GM12801 (cell line): Measurements from ENCODE around the gene NIBAN1.

Source experiments
- CTCF ChIP-seq: IDR thresholded peaks from one replicate; pipeline ENCODE4 v1.5.1; 2011; ENCODE audit warnings: control low read depth; ENCODE audit not compliant: insufficient read length; ENCODE audit errors: extremely low read depth

Gene NIBAN1

GRCh38 chr1:184971522-184972265, 2.6 kb downstream of the NIBAN1 start:
- TF ChIP-seq CTCF = no peak

- no peak for TF ChIP-seq CTCF
Measured at GRCh38 chr1:184970691-184971161, 3.6 kb downstream of the NIBAN1 start.

- TF ChIP-seq CTCF = no peak
Measured at GRCh38 chr1:184966989-184967388, 7.3 kb downstream of the NIBAN1 start.

- no peak for TF ChIP-seq CTCF
Measured at GRCh38 chr1:184965944-184966860, 8.1 kb downstream of the NIBAN1 start.

GRCh38 chr1:184965439-184965838, 8.9 kb downstream of the NIBAN1 start:
- TF ChIP-seq CTCF = no peak

GRCh38 chr1:184959626-184960025, 14.7 kb downstream of the NIBAN1 start:
- no peak for TF ChIP-seq CTCF

- TF ChIP-seq CTCF = no peak
Measured at GRCh38 chr1:184958554-184959353, 15.6 kb downstream of the NIBAN1 start.
